Thymus (tissue), 11 donors: ENCODE data around the gene SAPCD2. TPM values are rescaled to one million over a fixed set of nuclear protein-coding genes. Genes with fewer than 3 reads are reported as not detected.

ENCODE experiments used
- DNase-seq, 9 donors: peaks; one replicate each; pipeline ENCODE4 v3.0.0-alpha.2; 2013; ENCODE audit warnings: low spot score in 9 of 9, low read depth in 6 of 9, missing footprints in 1 of 9
- H3K27ac ChIP-seq, 2 donors: one replicate each; pipeline ENCODE4 v1.5.1; 2013; ENCODE audit warnings: control low read depth in 1 of 2, low read depth in 1 of 2, low read length in 1 of 2, mild to moderate bottlenecking in 1 of 2, moderate library complexity in 1 of 2
- H3K27me3 ChIP-seq, 2 donors: one replicate each; pipeline ENCODE4 v1.5.1; 2013; ENCODE audit warnings: low read length in 1 of 2; ENCODE audit not compliant: control insufficient read depth in 2 of 2, insufficient read depth in 1 of 2
- H3K36me3 ChIP-seq, 2 donors: one replicate each; pipeline ENCODE4 v1.5.1; 2013; ENCODE audit warnings: low read length in 1 of 2, mild to moderate bottlenecking in 1 of 2, moderate library complexity in 1 of 2; ENCODE audit not compliant: control insufficient read depth in 2 of 2, insufficient read depth in 2 of 2
- H3K4me1 ChIP-seq, 2 donors: one replicate each; pipeline ENCODE4 v1.5.1; 2013; ENCODE audit warnings: low read length in 2 of 2; ENCODE audit not compliant: control insufficient read depth in 2 of 2, insufficient read depth in 2 of 2
- H3K4me3 ChIP-seq, 2 donors: one replicate each; pipeline ENCODE4 v1.5.1; 2013; ENCODE audit warnings: low read length in 2 of 2, control low read depth in 1 of 2, mild to moderate bottlenecking in 1 of 2
- H3K9me3 ChIP-seq, 2 donors: one replicate each; pipeline ENCODE4 v1.5.1; 2013; ENCODE audit warnings: low read length in 1 of 2, mild to moderate bottlenecking in 1 of 2; ENCODE audit not compliant: control insufficient read depth in 2 of 2, insufficient read depth in 1 of 2
- WGBS: extraction: QIAGEN DNeasy Blood & Tissue Kit; methylation state at CpG from one replicate; pipeline ENCODE4 v1.1.7; 2013; 5-methylcytosine and 5-hydroxymethylcytosine counted together
- polyA plus RNA-seq: library from polyadenylated mRNA; stranded (reverse); fragments of 200-250 nt; gene quantifications from one replicate; pipeline ENCODE4 v1.2.3, GENCODE V29; 2013
- total RNA-seq: library from RNA; stranded (reverse); fragments of 120-200 nt; gene quantifications from one replicate; pipeline ENCODE4 v1.2.4, GENCODE V29; 2013
- donor health status: healthy.

Gene SAPCD2
- total and polyA plus RNA-seq, 2 donors = 0.87 to 6.3 TPM

DNA sequence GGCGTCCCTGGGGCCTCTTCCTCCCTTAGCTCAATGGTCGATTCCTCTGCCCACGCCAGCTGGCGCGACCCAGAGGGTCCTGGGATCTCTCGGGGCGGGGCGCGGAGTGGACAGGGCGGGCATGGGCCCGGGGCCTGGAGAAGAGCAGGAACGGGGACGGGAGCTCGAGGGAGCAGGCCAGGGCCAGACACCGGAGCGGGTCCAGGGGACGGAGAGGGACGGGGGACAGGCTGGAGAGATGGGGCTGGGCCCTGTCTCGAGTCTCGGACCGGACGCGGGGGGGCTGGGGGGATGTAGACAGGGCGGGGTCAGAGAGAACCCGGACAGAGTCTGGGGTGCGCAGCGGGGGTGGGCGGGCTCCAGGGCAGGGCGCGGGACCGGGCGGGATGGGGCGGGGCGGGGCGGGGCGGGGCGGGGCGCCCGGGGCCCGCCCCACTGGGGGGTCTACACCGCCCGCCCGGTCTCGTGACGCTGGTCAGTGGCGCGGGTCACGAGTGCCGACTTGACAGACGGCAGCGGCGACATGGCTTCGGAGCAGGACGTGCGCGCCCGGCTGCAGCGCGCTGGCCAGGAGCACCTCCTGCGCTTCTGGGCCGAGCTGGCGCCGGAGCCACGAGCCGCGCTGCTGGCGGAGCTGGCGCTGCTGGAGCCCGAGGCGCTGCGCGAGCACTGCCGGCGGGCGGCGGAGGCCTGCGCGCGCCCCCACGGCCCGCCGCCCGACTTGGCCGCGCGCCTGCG, 6.8 kb upstream of the SAPCD2 start, which contains the start of gene UAP1L1:
TSS of gene UAP1L1 (plus strand) at position 508 of the 738 bp plus-strand sequence. CDS start at position 524, 16 bp downstream.
- Histone ChIP-seq H3K4me3 (peak within 1 kb of the TSS; percentile 24 to 58), H3K9me3 (no peaks in the 10 kb centered on the region), H3K4me1 (peaks cover 9 to 13% of the 10 kb centered on the region in 2 donors), H3K27ac (peak within 1 kb of the TSS in 1 of 2 donors; percentile 66), H3K36me3 (no peaks in the 10 kb centered on the region), H3K27me3 (peaks cover 13 to 76% of the 10 kb centered on the region in 2 donors)
- WGBS = 4% methylated on average over 87 of the region's 87 CpGs
- peak in 1 of 9 donors; percentile 34 for DNase-seq

DNA sequence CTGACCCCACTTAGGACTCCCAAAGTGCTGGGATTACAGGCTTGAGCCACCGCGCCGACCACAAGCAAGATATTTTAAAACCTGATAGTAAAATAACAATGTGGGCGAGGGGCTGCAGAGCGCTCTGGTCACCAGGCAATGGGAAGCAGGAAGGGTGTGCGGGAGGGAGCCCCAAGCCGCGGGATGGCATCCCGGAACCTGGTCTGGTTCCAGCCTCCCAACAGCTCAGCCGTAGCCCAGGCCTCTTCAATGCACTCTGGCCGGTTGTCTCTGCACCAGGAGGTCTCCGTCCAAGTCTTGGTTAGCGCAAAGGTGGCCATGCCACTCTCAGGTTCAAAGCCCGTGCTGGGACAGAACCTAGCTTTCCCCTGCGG, 6.3 kb upstream of the SAPCD2 start:
- Histone ChIP-seq H3K4me3 (no peak overlapping the region), H3K36me3 (no peaks in the 10 kb centered on the region), H3K9me3 (no peaks in the 10 kb centered on the region), H3K4me1 (peaks cover 9 to 13% of the 10 kb centered on the region in 2 donors), H3K27ac (no peak overlapping the region), H3K27me3 (peaks cover 13 to 75% of the 10 kb centered on the region in 2 donors)
- 81% methylated on average over 15 of the region's 15 CpGs for WGBS
- no peak for DNase-seq

DNA sequence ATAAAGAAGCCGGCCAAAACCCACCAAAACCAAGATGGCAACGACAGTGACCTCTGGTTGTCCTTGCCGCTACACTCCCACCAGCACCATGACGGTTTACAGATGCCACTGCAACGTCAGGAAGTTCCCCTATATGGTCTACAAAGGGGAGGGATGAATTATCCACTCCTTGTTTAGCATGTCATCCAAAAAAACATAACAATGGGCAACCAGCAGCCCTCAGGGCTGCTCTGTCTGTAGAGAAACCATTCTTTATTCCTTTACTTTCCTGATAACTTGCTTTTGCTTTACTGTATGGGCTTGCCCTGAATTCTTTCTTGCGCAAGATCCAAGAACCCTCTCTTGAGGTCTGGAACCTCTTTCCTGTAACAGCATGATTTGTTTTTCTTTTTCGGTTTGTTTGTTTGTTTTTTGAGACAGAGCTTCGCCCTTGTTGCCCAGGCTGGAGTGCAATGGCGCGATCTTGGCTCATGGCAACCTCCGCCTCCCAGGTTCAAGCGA, 5.0 kb upstream of the SAPCD2 start:
- Histone ChIP-seq H3K9me3 (no peaks in the 10 kb centered on the region), H3K27me3 (peaks cover 13 to 74% of the 10 kb centered on the region in 2 donors), H3K4me1 (peaks cover 16 to 24% of the 10 kb centered on the region in 2 donors), H3K36me3 (no peaks in the 10 kb centered on the region), H3K4me3 (no peak overlapping the region), H3K27ac (no peak overlapping the region)
- no peak for DNase-seq
- 94% methylated on average over 12 of the region's 12 CpGs for WGBS

DNA sequence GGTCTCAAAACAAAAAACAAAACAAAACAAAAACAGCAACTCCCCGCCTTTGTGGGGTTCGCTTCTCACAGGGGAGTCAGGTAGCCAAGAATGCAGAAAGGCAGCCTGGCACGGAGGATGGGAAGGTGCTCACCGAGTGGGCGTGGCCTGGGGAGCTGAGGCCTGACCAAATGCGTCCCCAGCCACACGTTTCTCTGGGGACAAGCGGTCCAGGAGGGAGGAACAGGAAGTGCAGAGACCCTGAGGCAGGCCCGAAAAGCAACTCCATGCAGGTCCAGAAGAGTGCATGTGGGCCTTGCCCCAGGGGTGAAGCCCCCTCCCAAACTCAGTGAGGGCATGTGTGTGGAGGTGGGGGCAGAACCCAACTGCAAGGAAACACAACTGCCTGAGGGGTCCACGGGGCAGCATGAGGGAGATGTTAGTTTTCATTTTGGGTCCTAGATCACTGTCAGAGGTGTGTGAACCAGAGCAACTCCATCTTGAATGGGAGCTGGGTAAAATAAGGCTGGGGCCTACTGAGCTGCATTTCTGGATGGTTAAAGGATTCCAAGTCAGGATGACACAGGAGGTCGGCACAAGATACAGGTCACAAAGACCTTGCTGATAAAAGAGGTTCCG, 4.4 kb upstream of the SAPCD2 start:
- no peak overlapping the region for H3K4me3 ChIP-seq
- no peaks in the 10 kb centered on the region for H3K9me3 ChIP-seq
- H3K36me3 ChIP-seq = no peaks in the 10 kb centered on the region
- no peak overlapping the region for H3K27ac ChIP-seq
- WGBS = 93% methylated on average over 12 of the region's 12 CpGs
- H3K4me1 ChIP-seq = peaks cover 20 to 24% of the 10 kb centered on the region in 2 donors
- no peak for DNase-seq
- H3K27me3 ChIP-seq = peaks cover 13 to 68% of the 10 kb centered on the region in 2 donors

DNA sequence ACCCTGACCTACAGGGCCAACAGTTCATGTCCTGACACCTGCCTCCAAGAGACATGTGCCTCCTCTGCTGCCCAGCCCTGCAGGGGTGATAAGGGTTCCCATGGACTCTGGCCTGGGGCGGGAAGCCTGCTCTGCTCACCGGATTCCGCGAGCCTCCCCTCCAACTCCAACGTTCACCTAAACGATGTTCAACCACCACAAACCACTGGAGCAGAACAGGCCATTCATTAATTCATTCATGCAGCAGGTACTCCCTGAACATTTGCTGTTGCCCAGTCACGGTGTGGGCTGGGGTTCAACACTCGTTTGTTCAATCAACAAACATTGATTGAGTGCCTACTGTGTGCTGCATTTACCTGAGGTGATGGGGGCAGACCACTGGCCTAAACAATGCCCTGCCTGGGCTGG, 3.6 kb upstream of the SAPCD2 start:
- H3K9me3 ChIP-seq = no peaks in the 10 kb centered on the region
- no peaks in the 10 kb centered on the region for H3K36me3 ChIP-seq
- no peak overlapping the region for H3K27ac ChIP-seq
- H3K4me1 ChIP-seq = peaks cover 28 to 31% of the 10 kb centered on the region in 2 donors
- no peak for DNase-seq
- H3K4me3 ChIP-seq = no peak overlapping the region
- WGBS = 96% methylated on average over 8 of the region's 8 CpGs
- peaks cover 21 to 68% of the 10 kb centered on the region in 2 donors for H3K27me3 ChIP-seq

DNA sequence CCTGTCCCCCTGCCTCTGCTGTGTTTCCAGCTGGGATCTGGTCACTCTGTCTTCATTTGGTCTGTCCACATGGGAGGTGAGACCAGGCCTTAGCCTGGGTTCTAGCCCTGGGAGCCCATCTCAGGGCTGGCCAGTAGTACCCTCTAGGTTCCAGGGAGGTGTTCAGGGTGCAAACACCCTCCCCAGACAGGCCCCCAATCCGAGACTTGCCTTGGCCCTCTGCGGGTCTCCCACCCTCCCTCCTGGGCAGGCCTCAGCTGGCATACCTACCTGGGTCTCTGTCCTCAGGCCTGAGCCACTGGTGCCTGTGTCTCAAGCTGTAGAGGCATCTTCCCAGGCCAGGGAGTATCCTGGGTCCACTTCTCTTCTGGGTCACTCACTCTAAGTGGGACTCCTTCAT, 925 bp upstream of the SAPCD2 start:
- 89% methylated on average over 2 of the region's 2 CpGs for WGBS
- H3K9me3 ChIP-seq = no peaks in the 10 kb centered on the region

DNA sequence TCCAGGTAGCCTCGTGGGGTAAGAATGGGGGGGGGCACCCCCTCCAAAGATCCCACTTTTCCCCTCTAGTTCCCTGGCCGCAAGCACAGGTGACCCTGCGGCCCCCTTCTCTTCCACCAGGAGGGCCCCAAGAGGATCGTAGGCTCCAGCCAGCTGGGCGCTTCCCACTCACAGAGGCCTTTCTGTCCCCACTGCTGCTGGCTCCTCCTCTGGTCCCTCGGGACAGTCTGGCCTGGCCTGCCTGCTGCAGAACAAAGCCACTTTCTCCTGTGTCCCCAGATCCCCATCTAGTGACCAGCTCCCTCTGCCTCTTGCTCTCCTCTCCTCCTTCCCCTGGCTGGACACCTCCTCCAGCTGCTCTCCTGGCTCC, 534 bp upstream of the SAPCD2 start:
- 28% methylated on average over 6 of the region's 6 CpGs for WGBS
- peaks cover 0 to 3% of the 10 kb centered on the region in 2 donors for H3K36me3 ChIP-seq
- peaks cover 24 to 31% of the 10 kb centered on the region in 2 donors for H3K4me1 ChIP-seq
- peak overlapping the region; percentile 45 to 57 for H3K4me3 ChIP-seq
- H3K9me3 ChIP-seq = no peaks in the 10 kb centered on the region
- H3K27ac ChIP-seq = no peak overlapping the region
- DNase-seq = no peak
- peaks cover 10 to 45% of the 10 kb centered on the region in 2 donors for H3K27me3 ChIP-seq

More for the DNA sequence above, 925 bp upstream of the SAPCD2 start:
- H3K27me3 ChIP-seq = peaks cover 10 to 49% of the 10 kb centered on the region in 2 donors
- no peaks in the 10 kb centered on the region for H3K36me3 ChIP-seq
- H3K27ac ChIP-seq = no peak overlapping the region
- H3K4me3 ChIP-seq = peak overlapping the region in 1 of 2 donors; percentile 45
- no peak for DNase-seq
- H3K4me1 ChIP-seq = peaks cover 24 to 31% of the 10 kb centered on the region in 2 donors

DNA sequence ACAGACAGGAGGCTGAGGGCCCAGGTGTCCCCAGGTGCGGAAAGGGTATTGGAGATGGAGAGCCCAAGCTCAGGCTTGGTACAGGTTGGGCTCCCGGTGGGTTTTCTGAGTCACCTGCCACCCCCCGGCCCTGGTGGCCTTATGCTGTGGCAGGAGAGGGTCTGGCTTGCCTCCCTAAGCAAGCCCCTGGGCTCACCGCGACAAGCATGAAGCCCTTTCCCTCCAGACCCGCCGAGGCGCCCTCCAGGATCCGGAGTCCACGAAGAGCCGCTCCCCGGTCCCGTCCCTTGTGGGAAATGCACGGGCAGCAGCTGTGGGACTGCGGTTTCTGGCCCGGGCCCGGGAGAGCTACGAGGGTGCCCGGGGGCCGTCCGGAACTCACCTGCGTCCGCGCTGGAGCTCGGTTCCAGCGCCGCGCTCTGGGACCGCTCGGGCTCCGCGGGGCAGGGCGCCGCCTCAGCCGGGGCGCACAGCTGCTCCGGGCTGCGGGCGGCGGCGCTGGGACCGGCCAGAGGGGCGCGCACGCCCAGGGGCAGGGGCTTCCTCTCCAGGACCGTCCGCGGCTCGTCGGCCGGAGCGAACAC, 757 bp downstream of the SAPCD2 start:
- DNase-seq = no peak
- Histone ChIP-seq H3K9me3 (no peaks in the 10 kb centered on the region), H3K27ac (no peak overlapping the region), H3K27me3 (peaks cover 10 to 32% of the 10 kb centered on the region in 2 donors), H3K36me3 (peaks cover 0 to 6% of the 10 kb centered on the region in 2 donors), H3K4me3 (peak overlapping the region; percentile 34 to 57), H3K4me1 (peaks cover 24 to 31% of the 10 kb centered on the region in 2 donors)
- 7% methylated on average over 52 of the region's 52 CpGs for WGBS
